G401.6 (cell line): Measurements from ENCODE around the gene DOK3.

ENCODE experiments used
- FAIRE-seq: peaks from 2 replicates; lab custom pipeline; 2012; peaks lifted over from hg19 to GRCh38; lab: Jason Lieb, UNC

The DOK3 gene

GRCh38 chr5:177467436-177467835 lies 42.2 kb downstream of the DOK3 start:
- FAIRE-seq = no peak

DNA sequence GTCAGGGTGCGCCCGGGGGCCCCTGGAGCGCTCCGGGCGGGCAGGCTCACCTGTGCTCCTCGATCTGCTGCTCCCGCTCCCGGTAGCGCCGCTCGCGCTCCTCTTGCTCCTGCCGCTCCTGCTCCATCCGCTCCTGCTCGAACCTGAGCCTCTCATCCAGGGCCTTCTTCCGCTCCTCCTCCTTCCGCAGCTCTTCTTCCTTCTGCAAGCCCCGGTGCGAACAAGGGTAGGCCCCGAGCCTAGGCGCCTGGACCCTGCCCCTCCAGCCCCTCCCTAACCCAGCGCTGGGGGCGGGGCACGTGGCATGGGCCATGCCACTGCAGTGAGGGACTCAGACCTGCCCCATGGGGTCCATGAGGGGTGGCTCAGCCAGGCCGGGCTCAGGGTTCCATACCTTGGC lies 42.8 kb downstream of the DOK3 start:
- FAIRE-seq = no peak

DNA sequence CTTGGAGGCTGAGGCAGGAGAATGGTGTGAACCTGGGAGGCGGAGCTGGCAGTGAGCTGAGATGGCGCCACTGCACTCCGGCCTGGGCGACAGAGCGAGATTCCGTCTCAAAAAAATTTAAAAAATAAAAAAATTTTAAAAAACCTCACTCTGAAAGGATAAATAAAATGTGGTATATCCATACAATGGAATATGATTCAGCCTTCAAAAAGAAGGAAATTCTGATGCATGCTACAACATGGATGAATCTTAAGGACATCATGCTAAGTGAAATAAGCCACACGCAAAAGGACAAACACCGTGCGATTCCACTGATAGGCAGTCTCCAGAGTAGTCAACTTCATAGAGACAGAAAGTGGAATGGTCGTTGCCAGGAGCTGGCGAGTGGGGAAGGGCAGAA lies 44.6 kb downstream of the DOK3 start:
- FAIRE-seq = no peak

DNA sequence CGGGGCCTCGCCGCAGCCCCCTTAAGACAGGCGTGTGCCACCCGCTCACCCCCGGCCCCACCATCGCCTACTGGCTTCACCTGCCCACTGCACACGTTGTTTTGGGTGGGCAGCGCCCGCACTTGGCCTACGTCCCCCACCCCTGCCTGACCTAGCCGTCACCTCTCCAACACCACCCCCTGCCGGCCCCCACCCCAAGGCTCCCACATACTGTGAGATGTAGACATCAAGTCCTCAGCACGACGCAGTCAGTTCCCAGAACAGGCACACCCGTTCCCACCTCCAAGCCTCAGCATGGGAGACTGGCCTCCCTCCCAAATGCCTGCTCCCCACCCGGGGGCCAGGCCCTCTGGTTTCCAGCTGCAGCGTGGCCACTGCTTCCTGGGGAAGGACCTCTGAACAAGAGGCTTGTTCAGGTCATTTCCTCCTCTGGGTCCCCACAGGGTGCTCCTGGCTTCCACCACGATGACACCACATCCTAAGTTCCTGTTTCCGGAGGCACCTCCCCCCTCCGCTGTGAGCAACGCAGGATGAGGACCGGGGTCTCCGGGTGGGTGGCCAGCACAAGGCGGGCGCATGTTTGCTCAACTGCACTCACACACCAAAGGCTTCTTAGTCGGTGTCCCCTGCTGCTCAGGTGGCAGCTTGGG lies 47.5 kb downstream of the DOK3 start:
- FAIRE-seq = no peak

DNA sequence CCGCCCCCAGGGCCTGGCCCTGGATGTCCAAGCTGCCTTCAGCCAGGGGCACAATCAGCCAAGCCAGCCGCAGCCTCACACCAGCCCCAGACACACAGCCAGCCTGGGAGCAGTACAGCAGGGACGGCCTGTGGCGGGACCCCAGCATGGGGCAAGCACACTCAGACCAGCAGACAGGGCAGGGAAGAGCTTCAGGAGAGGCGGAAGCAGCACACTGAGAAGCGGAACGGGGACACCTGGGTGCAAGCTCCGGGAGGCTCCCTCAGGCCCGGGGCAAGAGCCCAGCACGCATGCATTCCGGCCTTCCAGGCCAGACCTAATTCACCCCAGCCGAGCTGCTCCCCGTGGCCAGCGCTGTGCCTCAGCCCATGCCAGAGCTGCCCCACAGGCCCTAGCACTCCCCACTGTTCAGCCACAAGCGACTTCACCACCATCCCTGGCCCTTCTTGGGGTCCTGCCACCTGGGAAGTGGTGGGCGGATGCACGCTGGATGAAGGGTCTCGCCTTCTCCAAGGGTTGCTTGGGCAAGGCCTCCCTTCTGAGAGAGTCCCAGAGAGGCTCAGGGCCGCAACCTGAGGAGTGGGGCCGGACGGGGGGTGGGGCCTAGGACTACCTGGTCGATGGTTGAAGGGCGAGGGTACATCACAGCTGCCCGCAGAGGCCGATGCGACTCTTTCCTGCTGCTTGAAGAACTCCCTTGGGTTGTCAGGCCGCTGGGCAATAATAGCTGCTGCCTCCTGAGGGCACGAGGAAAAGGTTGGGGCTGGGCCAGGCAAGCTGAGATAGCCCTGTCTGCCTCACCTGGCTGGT lies 49.6 kb downstream of the DOK3 start:
- FAIRE-seq = no peak

GRCh38 chr5:177459357-177459756 lies 50.3 kb downstream of the DOK3 start:
- FAIRE-seq = no peak

- peak; percentile 48 for FAIRE-seq
Observed at GRCh38 chr5:177458912-177459350, 50.7 kb downstream of the DOK3 start.

DNA sequence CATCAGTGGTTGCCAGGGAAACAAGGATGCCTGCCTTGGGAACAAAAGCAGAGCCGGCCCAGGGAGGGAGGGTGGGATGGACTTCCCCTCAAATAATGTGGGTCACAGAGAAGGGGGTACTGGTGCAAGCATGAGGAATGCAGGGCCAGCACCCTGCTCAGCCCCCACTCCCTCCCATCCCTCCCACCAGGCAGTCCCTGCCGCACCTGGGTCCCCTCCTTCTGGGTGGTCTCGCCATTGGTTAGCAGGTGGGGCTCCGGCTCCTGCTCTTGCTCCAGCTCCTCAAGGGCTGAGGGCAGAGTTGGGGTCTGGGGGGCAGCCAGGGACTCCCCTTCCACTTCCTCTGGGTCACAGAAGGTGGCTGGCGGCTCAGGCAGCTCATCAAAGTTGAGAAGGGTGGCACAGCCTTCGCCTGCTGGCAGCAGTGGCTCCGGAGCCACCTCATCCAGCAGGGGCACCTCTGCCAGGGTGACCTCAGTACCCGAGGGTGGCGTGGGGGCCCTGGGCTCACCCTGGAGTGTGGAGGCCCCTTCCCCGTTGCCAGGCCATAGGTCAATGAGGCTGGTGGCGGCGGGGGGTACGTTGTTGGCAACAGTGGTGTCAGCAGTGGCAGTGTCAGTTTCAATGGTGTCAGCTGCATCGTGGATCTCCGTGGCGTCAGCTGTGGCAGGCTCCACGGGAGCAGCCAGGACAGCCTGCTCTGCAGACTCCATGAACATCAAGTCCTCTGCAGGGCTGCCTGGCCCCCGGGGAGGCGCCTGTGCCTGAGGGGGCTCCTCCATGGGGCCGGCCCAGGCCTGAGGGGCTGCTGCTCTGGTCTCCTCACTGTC lies 51.6 kb downstream of the DOK3 start:
- no peak for FAIRE-seq

GRCh38 chr5:177456976-177457851 lies 52.4 kb downstream of the DOK3 start:
- FAIRE-seq = peak; percentile 98

DNA sequence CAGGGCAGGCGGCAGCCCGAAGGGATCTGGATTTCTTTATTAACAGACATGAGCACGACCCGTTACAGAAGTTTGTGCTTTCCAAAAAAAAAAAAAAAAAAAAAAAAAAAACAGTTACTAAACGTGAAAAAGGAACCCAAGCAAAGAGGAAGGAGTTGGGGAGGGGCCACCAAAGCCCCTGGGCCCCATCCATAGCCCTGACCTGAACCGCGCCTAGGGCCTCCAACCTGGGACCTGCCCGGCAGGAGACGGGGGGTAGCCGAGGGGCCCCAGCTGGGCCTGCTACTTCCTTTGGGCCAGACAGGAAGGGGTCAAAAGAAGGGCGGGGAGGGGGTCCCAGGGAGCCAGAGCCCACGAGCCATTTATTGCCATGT lies 53.0 kb downstream of the DOK3 start:
- peak; percentile 34 for FAIRE-seq

DNA sequence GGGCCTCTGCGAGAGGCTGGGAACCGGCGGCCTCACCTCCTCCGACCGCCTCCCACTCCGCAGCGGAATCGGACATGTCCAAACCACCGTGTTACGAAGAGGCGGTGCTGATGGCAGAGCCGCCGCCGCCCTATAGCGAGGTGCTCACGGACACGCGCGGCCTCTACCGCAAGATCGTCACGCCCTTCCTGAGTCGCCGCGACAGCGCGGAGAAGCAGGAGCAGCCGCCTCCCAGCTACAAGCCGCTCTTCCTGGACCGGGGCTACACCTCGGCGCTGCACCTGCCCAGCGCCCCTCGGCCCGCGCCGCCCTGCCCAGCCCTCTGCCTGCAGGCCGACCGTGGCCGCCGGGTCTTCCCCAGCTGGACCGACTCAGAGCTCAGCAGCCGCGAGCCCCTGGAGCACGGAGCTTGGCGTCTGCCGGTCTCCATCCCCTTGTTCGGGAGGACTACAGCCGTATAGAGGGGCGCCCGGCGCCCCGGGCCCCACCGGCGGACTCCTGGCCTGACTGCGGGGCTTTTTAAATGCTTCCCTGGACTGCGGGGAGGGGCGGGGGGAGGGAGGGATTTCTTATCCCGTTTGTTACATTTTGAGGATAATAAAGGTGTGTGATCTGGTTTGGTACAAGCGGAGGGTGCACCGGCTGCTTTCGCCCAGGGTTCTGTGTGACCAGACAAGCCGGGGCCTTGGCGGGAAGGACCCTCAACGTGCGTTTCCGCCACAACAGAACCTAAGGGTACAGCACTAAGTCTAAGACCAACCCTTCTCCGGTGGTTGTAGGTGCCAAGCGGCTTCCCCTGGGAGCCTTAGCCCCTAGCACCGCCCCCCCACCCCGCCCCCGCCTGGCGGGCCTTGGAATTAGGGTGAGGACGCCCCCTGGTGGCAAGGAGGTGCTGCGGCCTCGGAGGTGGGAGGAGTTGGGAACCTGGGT lies 53.7 kb downstream of the DOK3 start:
- FAIRE-seq = no peak

GRCh38 chr5:177455036-177455660 lies 54.5 kb downstream of the DOK3 start:
- no peak for FAIRE-seq

DNA sequence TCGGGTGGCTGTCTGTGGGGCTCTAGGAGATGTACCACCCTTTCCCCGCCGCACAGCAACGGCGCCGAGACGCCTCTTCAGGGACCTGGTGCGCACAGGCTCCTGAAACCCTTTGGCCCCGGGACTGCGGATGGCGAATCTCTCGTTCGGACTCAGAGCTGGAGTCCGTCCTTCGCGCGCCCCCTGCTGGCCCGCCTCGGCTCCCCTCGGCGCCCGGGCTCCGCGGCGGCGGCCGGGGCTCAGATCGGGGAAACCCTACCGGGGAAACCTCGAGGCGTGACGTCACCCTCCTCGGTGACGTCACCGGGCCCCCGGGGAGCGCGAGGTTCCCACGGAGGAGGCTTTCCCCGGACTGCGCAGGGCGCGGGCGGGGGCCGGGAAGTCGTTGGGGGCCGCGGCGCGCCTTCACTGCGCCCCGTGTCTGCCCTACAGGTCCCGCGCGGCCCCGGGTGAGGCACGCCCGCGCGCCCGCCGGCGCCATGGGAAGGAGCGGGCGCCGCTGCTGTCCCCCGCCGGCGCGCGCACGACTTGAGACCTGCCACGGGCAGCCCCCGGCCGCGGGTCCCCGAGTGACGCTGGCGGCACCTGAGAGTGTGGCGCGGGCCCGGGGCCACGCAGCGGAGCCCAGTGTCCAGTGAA lies 55.1 kb downstream of the DOK3 start:
- no peak for FAIRE-seq

DNA sequence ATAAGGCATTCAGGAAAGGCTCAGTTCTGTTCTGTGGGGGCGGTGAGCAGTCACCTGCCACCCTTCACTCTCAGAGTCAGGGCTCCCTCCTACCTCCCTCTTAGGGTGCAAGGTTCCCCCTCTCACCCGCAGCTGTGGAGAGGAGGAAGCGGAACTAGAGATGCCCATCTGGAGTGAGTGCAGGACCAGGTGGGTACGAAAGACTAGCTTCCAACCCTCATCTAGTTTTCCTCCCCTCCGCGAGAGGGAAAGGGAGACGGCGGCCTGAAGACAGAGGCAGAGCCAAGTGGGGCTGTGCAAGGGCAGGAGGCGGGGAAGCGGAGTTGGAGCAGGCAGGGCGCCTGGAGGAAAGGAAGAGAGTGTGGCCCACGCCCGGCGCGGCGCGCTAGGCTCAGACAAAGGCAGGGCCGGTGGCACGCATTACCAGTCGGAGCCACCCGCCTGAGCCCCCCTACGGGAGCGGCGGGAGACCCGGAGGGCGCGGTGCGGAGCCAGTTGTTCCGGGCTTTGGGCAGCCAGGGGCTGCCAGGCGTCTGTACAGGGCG lies 55.7 kb downstream of the DOK3 start:
- no peak for FAIRE-seq

DNA sequence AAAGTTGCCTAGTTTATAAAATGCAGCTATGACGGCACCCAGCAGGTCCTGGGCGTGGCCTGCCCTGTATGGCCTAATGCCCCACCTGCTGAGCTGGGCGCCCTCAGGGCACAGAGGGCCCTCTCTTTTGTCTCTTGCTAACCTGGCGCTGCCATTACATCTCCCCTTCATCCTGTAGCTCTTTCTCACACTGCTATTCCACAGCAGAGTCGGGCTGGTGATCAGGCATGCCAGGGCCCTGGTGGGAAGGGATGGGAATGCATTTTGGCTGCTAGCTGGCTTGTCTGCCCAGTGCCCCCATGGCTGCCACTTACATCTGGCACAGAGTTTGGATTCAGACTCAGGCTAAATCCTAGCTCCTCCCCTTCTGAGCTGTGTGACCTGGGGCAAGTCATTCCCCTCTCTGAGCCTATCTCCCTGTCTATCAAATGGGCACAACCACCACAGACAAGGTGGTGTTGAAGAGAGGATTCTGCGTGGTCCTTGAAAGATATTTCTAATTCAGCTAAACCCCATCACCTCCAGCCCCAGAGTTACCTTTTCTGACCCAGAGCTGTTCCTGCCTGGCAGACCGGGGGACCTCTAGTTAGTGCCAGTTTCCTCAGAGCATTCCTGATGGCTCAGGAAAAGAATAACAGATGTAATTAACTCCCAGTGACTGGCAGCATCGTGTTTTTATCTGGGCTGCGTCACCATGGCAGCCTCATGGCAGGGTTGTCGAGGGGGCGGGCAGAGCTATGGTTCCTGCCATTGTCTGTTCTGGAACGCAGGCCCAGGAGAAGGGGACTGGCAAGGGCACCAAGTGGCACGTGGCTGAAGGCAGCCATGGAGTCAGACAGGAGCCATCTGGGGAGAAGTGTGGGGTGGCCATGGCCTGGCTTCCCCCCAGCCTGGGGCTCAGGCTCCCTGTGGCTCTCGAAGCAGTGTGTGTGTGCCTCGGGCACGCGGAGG lies 56.7 kb downstream of the DOK3 start:
- no peak for FAIRE-seq
